NB4 (cell line): Measurements from ENCODE around the gene STIM2.

ENCODE experiments used
- CTCF ChIP-seq: IDR thresholded peaks from one replicate; pipeline ENCODE4 v1.5.1; 2012; ENCODE audit warnings: low read depth, low read length
- MAX ChIP-seq: IDR thresholded peaks from 2 replicates; pipeline ENCODE4 v1.6.1; 2011; ENCODE audit warnings: low read depth, low read length
- MYC ChIP-seq: IDR thresholded peaks from 2 replicates; pipeline ENCODE4 v1.6.1; 2011; ENCODE audit warnings: low read depth, low read length
- POLR2A ChIP-seq: IDR thresholded peaks from 2 replicates; pipeline ENCODE4 v1.6.1; 2011; ENCODE audit warnings: mild to moderate bottlenecking; ENCODE audit not compliant: insufficient read length; ENCODE audit errors: extremely low read depth

- TF ChIP-seq CTCF (no peak), POLR2A (no peak), MYC (no peak), MAX (no peak)
Observed at GRCh38 chr4:26842911-26843310, 17.7 kb upstream of the STIM2 start.
